IMR-90 (cell line): ENCODE results near the gene MEF2C. TPM values are rescaled to one million over a fixed set of nuclear protein-coding genes. Genes with fewer than 3 reads are reported as not detected.

Experiments used
- ATAC-seq: fragments of 200-7000 bp; cut with Tn5 transposase; 2 replicates; pipeline ENCODE4 v1.9.1; 2020; ENCODE audit warnings: low read depth, mild to moderate bottlenecking, moderate library complexity
- BruUV-seq: library from RNA; stranded (reverse); fragments of 400-500 nt; replicated peaks from 2 replicates; lab custom pipeline; 2021; lab: Mats Ljungman, UMichigan
- CTCF ChIA-PET: fragments of 300-600 bp; formaldehyde crosslinking; extraction: SDS; loops from one replicate; lab custom pipeline; 2021; ENCODE audit warnings: antibody characterized with exemption; lab: Yijun Ruan, JAX
- POLR2A ChIA-PET: fragments of 300-600 bp; sonication (Branson Sonifier 250); formaldehyde crosslinking; loops from one replicate; lab custom pipeline; 2022; ENCODE audit warnings: antibody characterized with exemption; ENCODE audit not compliant: unreplicated experiment; lab: Charles Lee
- DNase-seq: peaks from one replicate; pipeline ENCODE4 v3.0.0; 2013
- H2AFZ ChIP-seq: replicated peaks from 2 replicates; pipeline ENCODE3; 2013; ENCODE audit warnings: low read length, mild to moderate bottlenecking; ENCODE audit not compliant: poor library complexity
- H2AK5ac ChIP-seq: 2 replicates; pipeline ENCODE4 v1.6.1; 2013; ENCODE audit warnings: low read depth, low read length, inconsistent platforms
- H2AK9ac ChIP-seq: replicated peaks from 2 replicates; pipeline ENCODE3; 2013; ENCODE audit warnings: mild to moderate bottlenecking, low read depth, low read length, moderate library complexity; ENCODE audit not compliant: poor library complexity
- H2BK120ac ChIP-seq: 2 replicates; pipeline ENCODE4 v1.6.1; 2013; ENCODE audit warnings: low read depth, low read length, inconsistent platforms
- H2BK15ac ChIP-seq: 3 replicates; pipeline ENCODE4 v1.6.1; 2013; ENCODE audit warnings: low read depth, low read length, inconsistent platforms
- H2BK20ac ChIP-seq: 2 replicates; pipeline ENCODE4 v1.6.1; 2013; ENCODE audit warnings: low read depth, mild to moderate bottlenecking, inconsistent platforms, low read length, moderate library complexity
- H2BK5ac ChIP-seq: 2 replicates; pipeline ENCODE4 v1.6.1; 2013; ENCODE audit warnings: mild to moderate bottlenecking, low read depth, low read length, inconsistent platforms; ENCODE audit not compliant: poor library complexity, severe bottlenecking
- H3K14ac ChIP-seq: replicated peaks from 2 replicates; pipeline ENCODE4 v1.6.1; 2013; ENCODE audit warnings: low read depth, low read length, inconsistent platforms
- H3K18ac ChIP-seq: 2 replicates; pipeline ENCODE4 v1.6.1; 2013; ENCODE audit warnings: low read depth, low read length, control low read depth
- H3K23ac ChIP-seq: 2 replicates; pipeline ENCODE4 v1.6.1; 2013; ENCODE audit warnings: low read depth, low read length, inconsistent platforms
- H3K27ac ChIP-seq: 2 replicates; pipeline ENCODE4 v1.5.1; 2013; ENCODE audit warnings: mild to moderate bottlenecking, control low read depth, low read length; ENCODE audit not compliant: insufficient read depth
- H3K27me3 ChIP-seq: 2 replicates; pipeline ENCODE4 v1.6.1; 2013; ENCODE audit warnings: low read length; ENCODE audit not compliant: control insufficient read depth, insufficient read depth
- H3K36me3 ChIP-seq: 2 replicates; pipeline ENCODE4 v1.6.1; 2013; ENCODE audit warnings: low read length, mixed read lengths; ENCODE audit not compliant: control insufficient read depth, insufficient read depth
- H3K4ac ChIP-seq: 2 replicates; pipeline ENCODE4 v1.6.1; 2013; ENCODE audit warnings: low read depth, low read length, inconsistent platforms
- H3K4me1 ChIP-seq: 2 replicates; pipeline ENCODE4 v1.6.1; 2013; ENCODE audit warnings: low read length, mixed read lengths; ENCODE audit not compliant: control insufficient read depth, insufficient read depth
- H3K4me2 ChIP-seq: 2 replicates; pipeline ENCODE4 v1.6.1; 2013; ENCODE audit warnings: low read depth, mild to moderate bottlenecking, control low read depth, low read length, moderate library complexity
- H3K4me3 ChIP-seq: 2 replicates; pipeline ENCODE4 v1.5.1; 2013; ENCODE audit warnings: low read depth, mild to moderate bottlenecking, control low read depth, low read length, moderate library complexity; ENCODE audit not compliant: insufficient read depth
- H3K56ac ChIP-seq: 2 replicates; pipeline ENCODE4 v1.6.1; 2013; ENCODE audit warnings: low read length, inconsistent platforms; ENCODE audit not compliant: insufficient read depth; ENCODE audit errors: extremely low read depth
- H3K79me1 ChIP-seq, 2 experiments: 2 replicates each; pipeline ENCODE4 v1.6.1; 2013; ENCODE audit warnings: low read length in 2 of 2, inconsistent platforms in 1 of 2, low read depth in 1 of 2
- H3K9ac ChIP-seq: 2 replicates; pipeline ENCODE4 v1.6.1; 2013; ENCODE audit warnings: low read depth, low read length, control low read depth
- H3K9me1 ChIP-seq: 2 replicates; pipeline ENCODE4 v1.6.1; 2013; ENCODE audit warnings: low read length, inconsistent platforms; ENCODE audit not compliant: insufficient read depth
- H3K9me3 ChIP-seq: 2 replicates; pipeline ENCODE4 v1.6.1; 2013; ENCODE audit warnings: low read length; ENCODE audit not compliant: control insufficient read depth, insufficient read depth
- H4K20me1 ChIP-seq: 2 replicates; pipeline ENCODE4 v1.6.1; 2013; ENCODE audit warnings: low read length, inconsistent platforms; ENCODE audit not compliant: insufficient read depth
- H4K5ac ChIP-seq: 2 replicates; pipeline ENCODE4 v1.6.1; 2013; ENCODE audit warnings: mild to moderate bottlenecking, low read depth, low read length, control low read depth
- H4K8ac ChIP-seq, 2 experiments: 2 replicates each; pipeline ENCODE4 v1.6.1; 2013; ENCODE audit warnings: low read depth in 2 of 2, low read length in 2 of 2, control low read depth in 1 of 2, inconsistent platforms in 1 of 2
- H4K91ac ChIP-seq: 2 replicates; pipeline ENCODE4 v1.6.1; 2013; ENCODE audit warnings: low read depth, low read length, inconsistent platforms; ENCODE audit not compliant: insufficient read depth
- BHLHE40 ChIP-seq: fragments of 150-350 bp; IDR thresholded peaks from 2 replicates; pipeline ENCODE4 v1.6.1; 2016; ENCODE audit warnings: mild to moderate bottlenecking, low read depth, low read length
- CEBPB ChIP-seq: IDR thresholded peaks from 2 replicates; pipeline ENCODE4 v1.6.1; 2012; ENCODE audit warnings: low read depth, low read length, improper control_type of control experiment
- CHD1 ChIP-seq: IDR thresholded peaks from 2 replicates; pipeline ENCODE4 v1.6.1; 2012; ENCODE audit warnings: low read depth, low read length, improper control_type of control experiment
- FOS ChIP-seq: fragments of 150-350 bp; IDR thresholded peaks from 2 replicates; pipeline ENCODE4 v1.6.1; 2016; ENCODE audit warnings: low read depth, low read length
- MAFK ChIP-seq: IDR thresholded peaks from 2 replicates; pipeline ENCODE4 v1.6.1; 2012; ENCODE audit warnings: low read depth, low read length, improper control_type of control experiment
- RCOR1 ChIP-seq: IDR thresholded peaks from 2 replicates; pipeline ENCODE4 v1.6.1; 2012; ENCODE audit warnings: mild to moderate bottlenecking, low read length, improper control_type of control experiment; ENCODE audit not compliant: insufficient replicate concordance
- RFX5 ChIP-seq: IDR thresholded peaks from 2 replicates; pipeline ENCODE4 v1.8.0; 2012; ENCODE audit warnings: low read depth, mild to moderate bottlenecking, low read length, moderate library complexity
- SMC3 ChIP-seq: fragments of 150-350 bp; IDR thresholded peaks from 2 replicates; pipeline ENCODE4 v1.6.1; 2016; ENCODE audit warnings: low read depth, mild to moderate bottlenecking, antibody characterized with exemption, low read length, moderate library complexity
- WGBS, 2 experiments: methylation state at CpG; one replicate each; pipeline versions ENCODE4 v1.1.5 to v1.1.7; 2013; ENCODE audit warnings: missing lambda C conversion rate in 2 of 2; ENCODE audit not compliant: insufficient read length in 1 of 2; ENCODE audit errors: extremely low coverage in 2 of 2; 5-methylcytosine and 5-hydroxymethylcytosine counted together
- dilution Hi-C: fragments of 300-500 bp; cut with HindIII; formaldehyde crosslinking; loops from one replicate; pipeline ENCODE4 v1.14.3; 2018; ENCODE audit warnings: low sequenced_read_pairs; ENCODE audit not compliant: unreplicated experiment
- in situ Hi-C: fragments of 300-500 bp; cut with MboI; formaldehyde crosslinking; loops from 3 replicates; pipeline ENCODE4 v1.14.3; 2019; ENCODE audit warnings: low sequenced_read_pairs, inconsistent platforms, mixed read lengths
- intact Hi-C: fragments of 100-400 bp; cut with micrococcal nuclease; formaldehyde crosslinking; loops from 2 replicates; pipeline ENCODE4 v1.10.0; 2022
- polyA plus RNA-seq, 3 experiments: library from polyadenylated mRNA; depleted of rRNA; stranded (reverse); fragments of >200 nt; gene quantifications; 2 replicates each; pipeline ENCODE4 v1.2.3, GENCODE V29; 2012; ENCODE audit warnings: low replicate concordance in 1 of 3
- total RNA-seq: library from RNA; depleted of rRNA; stranded (reverse); fragments of >200 nt; gene quantifications from 2 replicates; pipeline ENCODE4 v1.2.3, GENCODE V29; 2012
- TF ChIP-seq, protein P1 (sequence below): conservative IDR thresholded peaks from 2 replicates; pipeline ENCODE4 v1.5.1; 2012; ENCODE audit warnings: mild to moderate bottlenecking, low read depth, low read length, improper control_type of control experiment

MEF2C gene
- total and polyA plus RNA-seq, 2 of the 4 experiments (the other 2 are of a cell fraction) = 1.5 to 6.8 TPM

DNA sequence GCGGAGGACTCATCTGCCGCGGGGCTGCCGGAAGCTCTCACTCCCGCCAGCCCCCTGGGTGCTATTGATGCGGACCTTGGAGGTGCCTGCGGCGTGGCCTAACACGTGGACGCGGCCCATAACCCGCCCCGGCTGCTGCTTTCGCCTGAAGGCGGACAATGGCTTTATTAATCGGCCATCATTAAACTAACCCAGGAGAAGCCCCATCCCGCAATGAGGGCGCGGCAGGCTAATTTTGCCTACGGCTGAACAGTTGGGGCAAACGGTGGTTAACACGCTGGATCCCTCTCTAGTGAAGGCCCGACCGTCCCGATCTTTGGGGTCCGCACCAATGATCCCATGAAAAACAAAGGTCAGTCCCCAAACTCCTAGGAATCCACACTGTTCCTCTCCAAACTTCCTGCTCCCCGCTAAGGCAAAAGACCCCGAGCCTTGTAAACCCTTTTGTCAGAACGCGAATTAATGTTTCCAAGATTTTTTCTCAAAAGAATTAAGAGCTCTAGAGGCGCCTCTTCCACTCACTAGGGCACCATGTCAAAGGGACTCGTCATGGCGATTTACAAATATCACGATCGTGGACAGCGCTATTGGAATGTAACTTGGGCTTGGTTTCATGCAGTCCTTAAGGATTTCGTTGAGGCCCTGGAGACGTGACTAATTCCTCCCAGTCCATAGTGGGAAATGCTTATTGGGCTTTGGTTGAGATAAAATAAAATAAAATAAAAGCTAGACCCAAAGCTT is 193.1 kb downstream of the MEF2C start (continued):
- TF ChIP-seq BHLHE40 = no peak

DNA sequence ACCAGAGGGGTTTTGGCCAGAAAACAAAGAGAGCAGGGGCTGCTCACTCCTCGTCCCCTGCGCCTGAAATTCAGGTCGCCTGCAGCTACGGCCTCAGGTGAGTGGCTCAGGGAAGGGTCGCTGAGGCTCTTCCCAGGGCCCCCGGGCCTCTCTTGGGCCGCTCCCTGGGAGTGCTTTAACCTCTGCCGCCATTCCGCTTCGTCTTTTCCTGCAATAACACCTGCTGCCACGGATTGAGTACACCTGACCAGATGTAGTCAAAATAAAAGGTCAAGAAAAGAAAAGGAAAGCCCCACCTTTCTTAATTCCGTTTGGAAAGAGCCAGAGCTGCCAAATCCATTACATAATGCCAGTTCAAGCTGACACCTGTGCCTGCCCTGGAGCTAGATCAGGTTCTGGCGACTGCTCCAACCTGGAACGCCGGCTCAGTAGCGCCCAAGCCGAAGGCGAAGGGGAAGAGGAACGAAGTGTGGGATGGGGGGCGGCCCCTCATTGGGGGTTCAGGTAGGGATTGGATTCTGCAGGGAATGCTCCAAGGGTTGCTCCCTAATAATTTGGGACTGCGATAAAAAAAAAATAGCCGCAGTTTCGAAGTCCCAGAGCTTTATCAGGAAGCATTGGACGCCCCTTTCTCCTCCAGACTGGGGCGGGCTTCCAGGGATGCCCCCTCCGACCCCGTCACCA is 193.9 kb downstream of the MEF2C start:
- H4K8ac ChIP-seq = no peak overlapping the region
- no peak overlapping the region for H3K4me3 ChIP-seq
- no TSS peak for BruUV-seq
- TF ChIP-seq FOS (no peak), BHLHE40 (no peak), RCOR1 (no peak), SMC3 (no peak), RFX5 (no peak), MAFK (no peak), CEBPB (no peak), CHD1 (no peak)
- TF ChIP-seq, protein P1, sequence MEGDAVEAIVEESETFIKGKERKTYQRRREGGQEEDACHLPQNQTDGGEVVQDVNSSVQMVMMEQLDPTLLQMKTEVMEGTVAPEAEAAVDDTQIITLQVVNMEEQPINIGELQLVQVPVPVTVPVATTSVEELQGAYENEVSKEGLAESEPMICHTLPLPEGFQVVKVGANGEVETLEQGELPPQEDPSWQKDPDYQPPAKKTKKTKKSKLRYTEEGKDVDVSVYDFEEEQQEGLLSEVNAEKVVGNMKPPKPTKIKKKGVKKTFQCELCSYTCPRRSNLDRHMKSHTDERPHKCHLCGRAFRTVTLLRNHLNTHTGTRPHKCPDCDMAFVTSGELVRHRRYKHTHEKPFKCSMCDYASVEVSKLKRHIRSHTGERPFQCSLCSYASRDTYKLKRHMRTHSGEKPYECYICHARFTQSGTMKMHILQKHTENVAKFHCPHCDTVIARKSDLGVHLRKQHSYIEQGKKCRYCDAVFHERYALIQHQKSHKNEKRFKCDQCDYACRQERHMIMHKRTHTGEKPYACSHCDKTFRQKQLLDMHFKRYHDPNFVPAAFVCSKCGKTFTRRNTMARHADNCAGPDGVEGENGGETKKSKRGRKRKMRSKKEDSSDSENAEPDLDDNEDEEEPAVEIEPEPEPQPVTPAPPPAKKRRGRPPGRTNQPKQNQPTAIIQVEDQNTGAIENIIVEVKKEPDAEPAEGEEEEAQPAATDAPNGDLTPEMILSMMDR = no peak
- H3K27me3 ChIP-seq = peaks cover 96% of the 10 kb centered on the region
- no peak overlapping the region for H3K4ac ChIP-seq
- H4K20me1 ChIP-seq = no peaks in the 10 kb centered on the region
- H3K9ac ChIP-seq = no peak overlapping the region
- no peak overlapping the region for H2BK120ac ChIP-seq
- no peaks in the 10 kb centered on the region for H3K9me1 ChIP-seq
- no peak overlapping the region for H3K18ac ChIP-seq
- no peak overlapping the region for H3K14ac ChIP-seq
- H3K27ac ChIP-seq = no peak overlapping the region
- no peak overlapping the region for H4K91ac ChIP-seq
- H3K56ac ChIP-seq = no peak overlapping the region
- H3K9me3 ChIP-seq = 0 out of 2 replicates have a peak, but pooled peaks cover 3% of the 10 kb centered on the region
- no peak overlapping the region for H2BK20ac ChIP-seq
- 0% methylated on average over 6 of the region's 27 CpGs; no CpG with 5 or more reads in 1 of the 2 experiments for WGBS, 2 experiments
- dilution Hi-C loops (no loop called here), intact Hi-C loops (no loop called here), in situ Hi-C loops (loop anchor here (5.0 to 10.0 kb wide), 3 partner anchors 547 to 1264 kb away; no protein-coding TSS in a partner anchor)
- no peak overlapping the region for H2AK9ac ChIP-seq
- H3K4me1 ChIP-seq = peaks cover 3% of the 10 kb centered on the region; the same call in 1 of the 2 replicates
- H3K4me2 ChIP-seq = no peak overlapping the region
- no peak for ATAC-seq
- H3K23ac ChIP-seq = no peak overlapping the region; the same call in 1 of the 2 replicates
- no peak overlapping the region for H2AK5ac ChIP-seq
- no peak for DNase-seq
- ChIA-PET POLR2A (no interaction called here), CTCF (interaction anchor here (0.6 to 2.3 kb wide), 3 partner anchors 8 to 283 kb away, joined by 3 to 26 read pairs (median 3); no protein-coding TSS in a partner anchor)
- no peak overlapping the region for H4K5ac ChIP-seq
- H3K36me3 ChIP-seq = no peaks in the 10 kb centered on the region
- H3K79me1 ChIP-seq = no peaks in the 10 kb centered on the region
- H2AFZ ChIP-seq = no peak overlapping the region
- H2BK15ac ChIP-seq = no peak overlapping the region
- H2BK5ac ChIP-seq = no peak overlapping the region
